ENCODE results near the gene CTNNBL1. TPM values are rescaled to one million over a fixed set of nuclear protein-coding genes. Genes with fewer than 3 reads are reported as not detected.

Gene CTNNBL1
- total RNA-seq, 1 experiment from 2014 or later, result 64.4 TPM

DNA sequence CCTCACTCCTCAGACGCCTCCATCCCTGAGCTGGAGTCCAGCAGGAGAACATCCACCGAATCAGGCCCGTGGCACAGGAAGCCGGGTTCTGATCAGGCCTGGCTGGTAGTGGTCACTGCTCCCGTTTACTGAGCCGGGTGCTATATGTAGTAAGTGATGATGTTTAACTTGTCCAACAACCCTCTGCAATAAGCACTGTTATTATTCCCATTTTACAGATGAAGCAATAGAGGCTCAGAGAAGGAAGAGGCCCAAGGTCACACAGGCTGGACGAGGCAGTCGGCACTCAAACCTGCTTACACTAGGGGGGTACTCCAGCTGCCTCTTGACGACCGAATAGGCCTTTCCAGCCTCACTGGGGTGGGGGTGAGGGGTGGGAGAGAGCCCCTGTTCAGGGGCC lies 194.8 kb downstream of the CTNNBL1 start (continued):
- TF ChIP-seq, protein P1, sequence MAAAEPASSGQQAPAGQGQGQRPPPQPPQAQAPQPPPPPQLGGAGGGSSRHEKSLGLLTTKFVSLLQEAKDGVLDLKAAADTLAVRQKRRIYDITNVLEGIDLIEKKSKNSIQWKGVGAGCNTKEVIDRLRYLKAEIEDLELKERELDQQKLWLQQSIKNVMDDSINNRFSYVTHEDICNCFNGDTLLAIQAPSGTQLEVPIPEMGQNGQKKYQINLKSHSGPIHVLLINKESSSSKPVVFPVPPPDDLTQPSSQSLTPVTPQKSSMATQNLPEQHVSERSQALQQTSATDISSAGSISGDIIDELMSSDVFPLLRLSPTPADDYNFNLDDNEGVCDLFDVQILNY (CRISPR knock-in tag; IDR thresholded peaks at IDR 0.05), result no peak

DNA sequence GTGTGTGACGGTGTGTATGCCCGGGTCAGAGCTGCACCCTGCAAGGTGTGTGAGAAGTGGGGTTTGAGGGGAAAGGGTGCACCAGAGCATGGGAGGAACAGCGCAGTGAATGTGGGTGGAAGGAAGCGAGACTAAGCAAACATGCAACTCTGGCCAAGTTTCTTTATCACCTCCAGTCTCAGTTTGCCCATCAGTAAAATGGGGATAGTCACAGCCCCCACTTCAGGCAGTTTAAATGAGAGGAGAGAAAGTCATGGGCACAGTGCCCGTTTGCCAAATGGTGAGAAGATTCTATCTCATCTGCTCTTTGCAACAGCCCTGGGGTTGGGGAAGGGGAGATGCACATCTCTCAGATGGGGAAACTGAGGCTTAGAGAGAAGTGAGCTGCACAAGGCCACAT lies 196.3 kb downstream of the CTNNBL1 start:
- H3K27me3 Mint-ChIP-seq (ENCODE audit: low read depth), result no peaks in the 10 kb centered on the region
- H3K27ac Mint-ChIP-seq, result no peak overlapping the region
- H3K4me1 Mint-ChIP-seq, result no peaks in the 10 kb centered on the region
- H3K36me3 Mint-ChIP-seq, result no peaks in the 10 kb centered on the region
- ATAC-seq (no peak), DNase-seq (ENCODE audit: low spot score) (no peak)
- H3K9me3 Mint-ChIP-seq, result no peaks in the 10 kb centered on the region
- ChIA-PET CTCF (no interaction called here), POLR2A (no interaction called here)
- no peak for TF ChIP-seq ELF4 (CRISPR knock-in tag; IDR thresholded peaks at IDR 0.05; ENCODE audit: low read depth)
- no peak for TF ChIP-seq GABPB1 (CRISPR knock-in tag; IDR thresholded peaks at IDR 0.05)
- TF ChIP-seq CREB1 (CRISPR knock-in tag; IDR thresholded peaks at IDR 0.05), result no peak
- TF ChIP-seq ATF1 (CRISPR knock-in tag; IDR thresholded peaks at IDR 0.05), result no peak
- TF ChIP-seq TCF7 (CRISPR knock-in tag; IDR thresholded peaks at IDR 0.05; ENCODE audit: low read depth), result no peak
- no peak for TF ChIP-seq ZNF121 (CRISPR knock-in tag; IDR thresholded peaks at IDR 0.05)
- TF ChIP-seq ZNF423 (CRISPR knock-in tag; IDR thresholded peaks at IDR 0.05), result no peak
- TF ChIP-seq, protein P2, sequence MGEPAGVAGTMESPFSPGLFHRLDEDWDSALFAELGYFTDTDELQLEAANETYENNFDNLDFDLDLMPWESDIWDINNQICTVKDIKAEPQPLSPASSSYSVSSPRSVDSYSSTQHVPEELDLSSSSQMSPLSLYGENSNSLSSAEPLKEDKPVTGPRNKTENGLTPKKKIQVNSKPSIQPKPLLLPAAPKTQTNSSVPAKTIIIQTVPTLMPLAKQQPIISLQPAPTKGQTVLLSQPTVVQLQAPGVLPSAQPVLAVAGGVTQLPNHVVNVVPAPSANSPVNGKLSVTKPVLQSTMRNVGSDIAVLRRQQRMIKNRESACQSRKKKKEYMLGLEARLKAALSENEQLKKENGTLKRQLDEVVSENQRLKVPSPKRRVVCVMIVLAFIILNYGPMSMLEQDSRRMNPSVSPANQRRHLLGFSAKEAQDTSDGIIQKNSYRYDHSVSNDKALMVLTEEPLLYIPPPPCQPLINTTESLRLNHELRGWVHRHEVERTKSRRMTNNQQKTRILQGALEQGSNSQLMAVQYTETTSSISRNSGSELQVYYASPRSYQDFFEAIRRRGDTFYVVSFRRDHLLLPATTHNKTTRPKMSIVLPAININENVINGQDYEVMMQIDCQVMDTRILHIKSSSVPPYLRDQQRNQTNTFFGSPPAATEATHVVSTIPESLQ (CRISPR knock-in tag; IDR thresholded peaks at IDR 0.05), result no peak
- TF ChIP-seq, protein P3, sequence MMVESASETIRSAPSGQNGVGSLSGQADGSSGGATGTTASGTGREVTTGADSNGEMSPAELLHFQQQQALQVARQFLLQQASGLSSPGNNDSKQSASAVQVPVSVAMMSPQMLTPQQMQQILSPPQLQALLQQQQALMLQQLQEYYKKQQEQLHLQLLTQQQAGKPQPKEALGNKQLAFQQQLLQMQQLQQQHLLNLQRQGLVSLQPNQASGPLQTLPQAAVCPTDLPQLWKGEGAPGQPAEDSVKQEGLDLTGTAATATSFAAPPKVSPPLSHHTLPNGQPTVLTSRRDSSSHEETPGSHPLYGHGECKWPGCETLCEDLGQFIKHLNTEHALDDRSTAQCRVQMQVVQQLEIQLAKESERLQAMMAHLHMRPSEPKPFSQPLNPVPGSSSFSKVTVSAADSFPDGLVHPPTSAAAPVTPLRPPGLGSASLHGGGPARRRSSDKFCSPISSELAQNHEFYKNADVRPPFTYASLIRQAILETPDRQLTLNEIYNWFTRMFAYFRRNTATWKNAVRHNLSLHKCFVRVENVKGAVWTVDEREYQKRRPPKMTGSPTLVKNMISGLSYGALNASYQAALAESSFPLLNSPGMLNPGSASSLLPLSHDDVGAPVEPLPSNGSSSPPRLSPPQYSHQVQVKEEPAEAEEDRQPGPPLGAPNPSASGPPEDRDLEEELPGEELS (CRISPR knock-in tag; IDR thresholded peaks at IDR 0.05), result no peak
- TF ChIP-seq ZNF263 (CRISPR knock-in tag; IDR thresholded peaks at IDR 0.05; ENCODE audit: low read depth), result no peak
- TF ChIP-seq, protein P4, sequence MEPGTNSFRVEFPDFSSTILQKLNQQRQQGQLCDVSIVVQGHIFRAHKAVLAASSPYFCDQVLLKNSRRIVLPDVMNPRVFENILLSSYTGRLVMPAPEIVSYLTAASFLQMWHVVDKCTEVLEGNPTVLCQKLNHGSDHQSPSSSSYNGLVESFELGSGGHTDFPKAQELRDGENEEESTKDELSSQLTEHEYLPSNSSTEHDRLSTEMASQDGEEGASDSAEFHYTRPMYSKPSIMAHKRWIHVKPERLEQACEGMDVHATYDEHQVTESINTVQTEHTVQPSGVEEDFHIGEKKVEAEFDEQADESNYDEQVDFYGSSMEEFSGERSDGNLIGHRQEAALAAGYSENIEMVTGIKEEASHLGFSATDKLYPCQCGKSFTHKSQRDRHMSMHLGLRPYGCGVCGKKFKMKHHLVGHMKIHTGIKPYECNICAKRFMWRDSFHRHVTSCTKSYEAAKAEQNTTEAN (CRISPR knock-in tag; IDR thresholded peaks at IDR 0.05), result no peak
- TF ChIP-seq NR3C1 (CRISPR knock-in tag; conservative IDR thresholded peaks at IDR 0.05; ENCODE audit: low read depth), result no peak
- no peak overlapping the region for H3K4me3 Mint-ChIP-seq

DNA sequence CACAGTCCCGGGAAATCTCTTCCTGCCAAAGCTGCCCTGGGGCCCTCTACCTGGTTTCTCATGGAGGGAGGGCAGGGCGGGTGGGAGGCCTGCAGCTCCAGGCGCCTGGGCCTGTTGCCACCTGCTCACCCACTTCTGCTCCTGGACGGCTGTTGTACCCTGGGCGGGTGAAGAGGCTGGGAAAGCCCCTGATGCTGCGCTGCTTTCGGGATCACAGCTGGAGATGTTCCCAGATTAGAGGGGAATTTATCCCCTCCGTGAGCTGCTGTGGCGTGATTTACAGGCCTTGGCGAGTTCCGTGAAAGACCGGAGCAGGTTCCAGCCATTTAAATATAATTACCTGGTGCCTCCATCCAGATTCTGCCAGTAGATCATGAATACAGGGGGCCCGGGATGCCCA lies 196.8 kb downstream of the CTNNBL1 start:
- H3K36me3 Mint-ChIP-seq, result no peaks in the 10 kb centered on the region
- TF ChIP-seq JUN (CRISPR knock-in tag; IDR thresholded peaks at IDR 0.05) (no peak), TP53 (CRISPR knock-in tag; IDR thresholded peaks at IDR 0.05) (no peak), GABPB1 (CRISPR knock-in tag; IDR thresholded peaks at IDR 0.05) (no peak), GRHL2 (CRISPR knock-in tag; IDR thresholded peaks at IDR 0.05; ENCODE audit: insufficient replicate concordance, severe bottlenecking) (no peak), PRRX2 (CRISPR knock-in tag; IDR thresholded peaks at IDR 0.05) (no peak), ZNF138 (CRISPR knock-in tag; conservative IDR thresholded peaks at IDR 0.05) (no peak), ESRRA (CRISPR knock-in tag; IDR thresholded peaks at IDR 0.05; ENCODE audit: borderline replicate concordance) (no peak), FOXP1 (CRISPR knock-in tag; IDR thresholded peaks at IDR 0.05; ENCODE audit: borderline replicate concordance) (no peak), KAT7 (CRISPR knock-in tag; IDR thresholded peaks at IDR 0.05; ENCODE audit: borderline replicate concordance) (no peak), RELA (CRISPR knock-in tag; IDR thresholded peaks at IDR 0.05; ENCODE audit: borderline replicate concordance) (no peak)
- TF ChIP-seq, protein P5, sequence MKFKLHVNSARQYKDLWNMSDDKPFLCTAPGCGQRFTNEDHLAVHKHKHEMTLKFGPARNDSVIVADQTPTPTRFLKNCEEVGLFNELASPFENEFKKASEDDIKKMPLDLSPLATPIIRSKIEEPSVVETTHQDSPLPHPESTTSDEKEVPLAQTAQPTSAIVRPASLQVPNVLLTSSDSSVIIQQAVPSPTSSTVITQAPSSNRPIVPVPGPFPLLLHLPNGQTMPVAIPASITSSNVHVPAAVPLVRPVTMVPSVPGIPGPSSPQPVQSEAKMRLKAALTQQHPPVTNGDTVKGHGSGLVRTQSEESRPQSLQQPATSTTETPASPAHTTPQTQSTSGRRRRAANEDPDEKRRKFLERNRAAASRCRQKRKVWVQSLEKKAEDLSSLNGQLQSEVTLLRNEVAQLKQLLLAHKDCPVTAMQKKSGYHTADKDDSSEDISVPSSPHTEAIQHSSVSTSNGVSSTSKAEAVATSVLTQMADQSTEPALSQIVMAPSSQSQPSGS (CRISPR knock-in tag; IDR thresholded peaks at IDR 0.05; ENCODE audit: borderline replicate concordance, low read depth), result no peak
- TF ChIP-seq, protein P6, sequence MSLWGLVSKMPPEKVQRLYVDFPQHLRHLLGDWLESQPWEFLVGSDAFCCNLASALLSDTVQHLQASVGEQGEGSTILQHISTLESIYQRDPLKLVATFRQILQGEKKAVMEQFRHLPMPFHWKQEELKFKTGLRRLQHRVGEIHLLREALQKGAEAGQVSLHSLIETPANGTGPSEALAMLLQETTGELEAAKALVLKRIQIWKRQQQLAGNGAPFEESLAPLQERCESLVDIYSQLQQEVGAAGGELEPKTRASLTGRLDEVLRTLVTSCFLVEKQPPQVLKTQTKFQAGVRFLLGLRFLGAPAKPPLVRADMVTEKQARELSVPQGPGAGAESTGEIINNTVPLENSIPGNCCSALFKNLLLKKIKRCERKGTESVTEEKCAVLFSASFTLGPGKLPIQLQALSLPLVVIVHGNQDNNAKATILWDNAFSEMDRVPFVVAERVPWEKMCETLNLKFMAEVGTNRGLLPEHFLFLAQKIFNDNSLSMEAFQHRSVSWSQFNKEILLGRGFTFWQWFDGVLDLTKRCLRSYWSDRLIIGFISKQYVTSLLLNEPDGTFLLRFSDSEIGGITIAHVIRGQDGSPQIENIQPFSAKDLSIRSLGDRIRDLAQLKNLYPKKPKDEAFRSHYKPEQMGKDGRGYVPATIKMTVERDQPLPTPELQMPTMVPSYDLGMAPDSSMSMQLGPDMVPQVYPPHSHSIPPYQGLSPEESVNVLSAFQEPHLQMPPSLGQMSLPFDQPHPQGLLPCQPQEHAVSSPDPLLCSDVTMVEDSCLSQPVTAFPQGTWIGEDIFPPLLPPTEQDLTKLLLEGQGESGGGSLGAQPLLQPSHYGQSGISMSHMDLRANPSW (CRISPR knock-in tag; conservative IDR thresholded peaks at IDR 0.05; ENCODE audit: low read depth), result no peak
- TF ChIP-seq, protein P7, sequence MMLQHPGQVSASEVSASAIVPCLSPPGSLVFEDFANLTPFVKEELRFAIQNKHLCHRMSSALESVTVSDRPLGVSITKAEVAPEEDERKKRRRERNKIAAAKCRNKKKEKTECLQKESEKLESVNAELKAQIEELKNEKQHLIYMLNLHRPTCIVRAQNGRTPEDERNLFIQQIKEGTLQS (CRISPR knock-in tag; conservative IDR thresholded peaks at IDR 0.05), result no peak

More for the DNA sequence above, 196.8 kb downstream of the CTNNBL1 start:
- H3K4me3 Mint-ChIP-seq, result no peak overlapping the region
- no peaks in the 10 kb centered on the region for H3K9me3 Mint-ChIP-seq
- ChIA-PET CTCF (no interaction called here), POLR2A (no interaction called here)
- ATAC-seq, result no peak
- no peak overlapping the region for H3K27ac Mint-ChIP-seq
- no peaks in the 10 kb centered on the region for H3K4me1 Mint-ChIP-seq
- no peak for DNase-seq (ENCODE audit: low spot score)
- no peaks in the 10 kb centered on the region for H3K27me3 Mint-ChIP-seq (ENCODE audit: low read depth)
